Prostate gland (tissue), 2 donors: ENCODE measurements around the gene MYD88. TPM values are rescaled to one million over a fixed set of nuclear protein-coding genes. Genes with fewer than 3 reads are reported as not detected.

Experiments used
- DNase-seq: peaks from one replicate; pipeline ENCODE4 v3.0.0-alpha.2; 2019; ENCODE audit warnings: low spot score
- H3K27ac ChIP-seq, 2 donors: fragments of 200-600 bp; sonication (generic); 2 replicates each; pipeline ENCODE4 v1.5.1; 2017 to 2019
- H3K27me3 ChIP-seq: fragments of 200-600 bp; sonication (generic); replicated peaks from 2 replicates; pipeline ENCODE4 v1.5.1; 2019; ENCODE audit not compliant: insufficient read depth
- H3K36me3 ChIP-seq, 2 donors: fragments of 200-600 bp; sonication (generic); 1 replicate in 1 of 2; 2 replicates in 1 of 2; pipeline versions ENCODE4 v1.5.1 to v1.8.1; 2017 to 2019
- H3K4me1 ChIP-seq: fragments of 200-600 bp; sonication (generic); replicated peaks from 2 replicates; pipeline ENCODE4 v1.5.1; 2019
- H3K4me3 ChIP-seq, 2 donors: fragments of 200-600 bp; sonication (generic); 2 replicates each; pipeline ENCODE4 v1.5.1; 2017 to 2019
- H3K9me3 ChIP-seq: fragments of 200-600 bp; sonication (generic); 2 replicates; pipeline ENCODE4 v1.5.1; 2017
- POLR2A ChIP-seq: fragments of 450-650 bp; IDR thresholded peaks from one replicate; pipeline ENCODE4 v1.6.1; 2016; ENCODE audit warnings: antibody characterized with exemption, mild to moderate bottlenecking
- POLR2AphosphoS5 ChIP-seq: sonication (generic); formaldehyde crosslinking; IDR thresholded peaks from one replicate; pipeline ENCODE4 v1.6.1; 2017; ENCODE audit warnings: antibody characterized with exemption
- WGBS: methylation state at CpG from one replicate; pipeline ENCODE4 v1.1.5; 2018; 5-methylcytosine and 5-hydroxymethylcytosine counted together
- intact Hi-C: fragments of 100-400 bp; cut with DNase I; formaldehyde crosslinking; loops from one replicate; pipeline ENCODE4 v1.14.2; 2022
- total RNA-seq, 2 donors: library from RNA; depleted of rRNA; stranded (reverse); fragments of >200 nt; gene quantifications; one replicate each; pipeline ENCODE4 v1.1.0, GENCODE V29; 2016
- TF ChIP-seq, protein P1 (sequence below), 4 experiments: fragments of 200-600 bp in 2 of 4; fragments of 450-650 bp in 2 of 4; sonication (generic) in 2 of 4; IDR thresholded peaks; 1 replicate in 3 of 4; 2 replicates in 1 of 4; pipeline ENCODE4 v1.5.1; 2016 to 2019; ENCODE audit warnings: antibody characterized with exemption in 4 of 4, mild to moderate bottlenecking in 2 of 4, moderate library complexity in 2 of 4

Gene MYD88
- total RNA-seq, 2 donors from 2014 or later, result 21.4 to 30.8 TPM

- DNase-seq, result no peak
- H3K27me3 ChIP-seq, result no peaks in the 10 kb centered on the region
- no peaks in the 10 kb centered on the region for H3K9me3 ChIP-seq
- H3K27ac ChIP-seq, result no peak overlapping the region
- H3K36me3 ChIP-seq, result peaks cover 31 to 38% of the 10 kb centered on the region in 2 donors
- no peaks in the 10 kb centered on the region for H3K4me1 ChIP-seq
- intact Hi-C loops, result no loop called here
- no peak overlapping the region for H3K4me3 ChIP-seq
- TF ChIP-seq, protein P1, sequence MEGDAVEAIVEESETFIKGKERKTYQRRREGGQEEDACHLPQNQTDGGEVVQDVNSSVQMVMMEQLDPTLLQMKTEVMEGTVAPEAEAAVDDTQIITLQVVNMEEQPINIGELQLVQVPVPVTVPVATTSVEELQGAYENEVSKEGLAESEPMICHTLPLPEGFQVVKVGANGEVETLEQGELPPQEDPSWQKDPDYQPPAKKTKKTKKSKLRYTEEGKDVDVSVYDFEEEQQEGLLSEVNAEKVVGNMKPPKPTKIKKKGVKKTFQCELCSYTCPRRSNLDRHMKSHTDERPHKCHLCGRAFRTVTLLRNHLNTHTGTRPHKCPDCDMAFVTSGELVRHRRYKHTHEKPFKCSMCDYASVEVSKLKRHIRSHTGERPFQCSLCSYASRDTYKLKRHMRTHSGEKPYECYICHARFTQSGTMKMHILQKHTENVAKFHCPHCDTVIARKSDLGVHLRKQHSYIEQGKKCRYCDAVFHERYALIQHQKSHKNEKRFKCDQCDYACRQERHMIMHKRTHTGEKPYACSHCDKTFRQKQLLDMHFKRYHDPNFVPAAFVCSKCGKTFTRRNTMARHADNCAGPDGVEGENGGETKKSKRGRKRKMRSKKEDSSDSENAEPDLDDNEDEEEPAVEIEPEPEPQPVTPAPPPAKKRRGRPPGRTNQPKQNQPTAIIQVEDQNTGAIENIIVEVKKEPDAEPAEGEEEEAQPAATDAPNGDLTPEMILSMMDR (IDR thresholded peaks at IDR 0.05), result no peak
- TF ChIP-seq POLR2AphosphoS5 (no peak), POLR2A (no peak)
- 96% methylated on average over 6 of the region's 6 CpGs for WGBS
Observed at GRCh38 chr3:38126121-38126892, 12.2 kb upstream of the MYD88 start.

DNA sequence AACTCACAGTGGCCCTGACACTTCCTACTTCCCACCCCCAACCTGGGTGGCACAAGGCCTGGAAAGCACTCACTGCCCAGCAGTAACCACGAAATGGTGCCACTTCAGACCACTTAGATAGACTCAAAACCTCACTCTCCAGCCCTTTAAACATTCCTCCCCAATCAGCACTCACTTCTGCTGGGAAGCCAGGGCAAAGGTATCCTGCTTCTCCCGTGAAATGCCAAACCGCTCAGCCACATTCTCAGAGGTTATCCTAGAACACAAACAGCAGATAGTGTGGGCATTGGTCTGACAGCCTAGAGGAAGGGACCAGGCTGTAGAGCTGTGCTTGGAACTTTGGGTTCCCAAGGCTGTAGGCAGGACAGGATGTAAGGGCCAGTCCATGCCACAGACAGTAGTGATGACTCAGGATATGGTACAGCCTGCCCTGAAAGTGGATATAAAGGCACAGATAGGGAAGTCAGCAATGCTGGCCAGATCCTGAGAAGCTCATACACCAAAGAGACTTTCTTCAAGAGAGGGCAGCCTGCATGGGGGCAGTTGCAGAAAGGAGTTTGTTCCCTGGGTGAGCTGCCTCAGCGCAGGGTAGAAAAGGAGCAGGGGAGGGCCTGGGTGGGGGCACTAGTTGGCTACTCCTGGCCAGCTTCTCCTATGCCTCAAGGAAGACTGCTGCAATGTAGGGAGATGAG lies 10.7 kb upstream of the MYD88 start:
- TF ChIP-seq POLR2AphosphoS5 (no peak), POLR2A (no peak)
- TF ChIP-seq, protein P1 (IDR thresholded peaks at IDR 0.05), result no peak
- H3K27me3 ChIP-seq, result no peaks in the 10 kb centered on the region
- peaks cover 2% of the 10 kb centered on the region for H3K4me1 ChIP-seq
- H3K27ac ChIP-seq, result no peak overlapping the region
- no peak overlapping the region for H3K4me3 ChIP-seq
- intact Hi-C loops, result no loop called here
- H3K36me3 ChIP-seq, result peaks cover 20 to 41% of the 10 kb centered on the region in 2 donors
- H3K9me3 ChIP-seq, result no peaks in the 10 kb centered on the region
- WGBS, result 97% methylated on average over 4 of the region's 4 CpGs
- DNase-seq, result no peak

DNA sequence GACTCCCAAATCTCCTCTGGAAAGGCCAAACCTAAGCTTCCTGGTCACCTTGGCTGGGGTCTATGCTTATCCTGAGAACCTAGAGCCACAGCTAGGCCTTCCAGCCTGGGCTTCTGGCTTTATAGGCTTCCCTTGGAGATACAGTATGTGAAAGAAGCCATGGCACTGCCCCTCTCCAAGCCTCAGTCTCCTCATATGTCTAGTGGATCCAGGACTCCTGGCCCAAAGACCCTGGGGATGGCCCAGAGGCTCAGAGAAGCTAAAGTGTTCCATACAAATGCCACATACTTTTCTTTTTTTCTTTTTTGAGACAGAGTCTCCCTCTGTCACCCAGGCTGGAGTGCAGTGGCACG lies 10.2 kb upstream of the MYD88 start:
- 93% methylated on average over 1 of the region's 1 CpG for WGBS
- Histone ChIP-seq H3K4me1 (peaks cover 7% of the 10 kb centered on the region), H3K36me3 (peaks cover 20 to 41% of the 10 kb centered on the region in 2 donors), H3K27ac (no peak overlapping the region), H3K4me3 (no peak overlapping the region), H3K27me3 (no peaks in the 10 kb centered on the region), H3K9me3 (no peaks in the 10 kb centered on the region)
- intact Hi-C loops, result no loop called here
- TF ChIP-seq POLR2AphosphoS5, result no peak
- TF ChIP-seq, protein P1 (IDR thresholded peaks at IDR 0.05), result no peak
- no peak for TF ChIP-seq POLR2A
- DNase-seq, result no peak

DNA sequence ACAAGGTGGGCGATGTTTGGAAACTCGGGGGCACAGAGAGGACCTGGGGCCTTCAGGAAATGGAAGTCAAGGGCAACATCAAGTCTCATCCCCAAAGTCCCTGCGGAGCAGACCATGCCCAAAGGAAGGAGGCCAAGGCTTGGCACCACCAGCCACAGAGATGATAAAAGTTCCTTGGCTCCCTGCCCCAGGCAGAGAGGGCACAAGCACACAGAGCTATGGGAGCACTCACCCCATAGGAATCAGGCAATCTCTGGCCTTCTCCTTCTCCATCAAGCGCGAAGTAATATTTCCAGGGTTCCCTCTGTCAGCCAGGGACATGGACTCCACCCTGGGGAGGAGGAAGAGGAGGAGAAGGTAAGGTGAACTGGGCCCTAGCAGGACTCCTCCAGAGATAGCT lies 9.4 kb upstream of the MYD88 start:
- no peak overlapping the region for H3K4me3 ChIP-seq
- H3K27me3 ChIP-seq, result no peaks in the 10 kb centered on the region
- H3K9me3 ChIP-seq, result no peaks in the 10 kb centered on the region
- TF ChIP-seq POLR2A (no peak), POLR2AphosphoS5 (no peak)
- TF ChIP-seq, protein P1 (IDR thresholded peaks at IDR 0.05), result no peak
- peak overlapping the region in 1 of 2 donors; percentile 40 for H3K27ac ChIP-seq
- WGBS, result 100% methylated on average over 5 of the region's 5 CpGs
- H3K36me3 ChIP-seq, result peaks cover 20 to 41% of the 10 kb centered on the region in 2 donors
- H3K4me1 ChIP-seq, result peaks cover 7% of the 10 kb centered on the region
- intact Hi-C loops, result no loop called here
- no peak for DNase-seq
